Rectal smooth muscle tissue (tissue), 1 donor: ENCODE measurements around the gene IGIP.

Experiments
- H3K27ac ChIP-seq: one replicate; pipeline ENCODE4 v1.7.0; 2013; ENCODE audit warnings: low read depth, low read length, inconsistent platforms
- H3K27me3 ChIP-seq: one replicate; pipeline ENCODE4 v1.7.0; 2013; ENCODE audit warnings: low read length; ENCODE audit not compliant: control insufficient read depth, insufficient read depth
- H3K36me3 ChIP-seq: one replicate; pipeline ENCODE4 v1.7.0; 2013; ENCODE audit warnings: low read length; ENCODE audit not compliant: control insufficient read depth, insufficient read depth
- H3K4me1 ChIP-seq: one replicate; pipeline ENCODE4 v1.7.0; 2013; ENCODE audit warnings: low read length; ENCODE audit not compliant: control insufficient read depth, insufficient read depth
- H3K4me3 ChIP-seq: one replicate; pipeline ENCODE4 v1.7.0; 2013; ENCODE audit warnings: low read length
- H3K9ac ChIP-seq: one replicate; pipeline ENCODE4 v1.7.0; 2013; ENCODE audit warnings: low read length

IGIP gene

DNA sequence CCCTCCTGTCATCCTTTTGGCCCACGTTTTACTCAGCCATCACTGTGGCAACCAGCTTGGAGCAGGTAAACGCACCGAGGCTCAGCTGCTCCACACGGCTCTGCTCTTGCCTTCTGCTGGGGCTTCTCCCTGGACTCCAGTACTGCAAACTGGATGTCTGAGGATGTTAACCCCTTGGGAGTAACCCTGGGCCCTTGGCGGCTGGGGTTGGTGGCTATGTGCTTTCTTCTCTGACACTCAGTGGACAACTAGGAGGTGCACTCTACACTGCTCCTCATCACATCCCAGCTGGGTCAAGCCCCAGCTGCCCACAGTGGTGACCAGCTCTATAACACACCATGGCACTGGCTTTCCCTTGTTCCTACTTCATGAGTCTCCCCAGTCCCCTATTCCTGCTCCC is 37.0 kb downstream of the IGIP start:
- H3K36me3 ChIP-seq = no peaks in the 10 kb centered on the region
- no peak overlapping the region for H3K9ac ChIP-seq
- H3K4me3 ChIP-seq = no peak overlapping the region
- no peaks in the 10 kb centered on the region for H3K4me1 ChIP-seq
- no peak overlapping the region for H3K27ac ChIP-seq
- no peaks in the 10 kb centered on the region for H3K27me3 ChIP-seq

DNA sequence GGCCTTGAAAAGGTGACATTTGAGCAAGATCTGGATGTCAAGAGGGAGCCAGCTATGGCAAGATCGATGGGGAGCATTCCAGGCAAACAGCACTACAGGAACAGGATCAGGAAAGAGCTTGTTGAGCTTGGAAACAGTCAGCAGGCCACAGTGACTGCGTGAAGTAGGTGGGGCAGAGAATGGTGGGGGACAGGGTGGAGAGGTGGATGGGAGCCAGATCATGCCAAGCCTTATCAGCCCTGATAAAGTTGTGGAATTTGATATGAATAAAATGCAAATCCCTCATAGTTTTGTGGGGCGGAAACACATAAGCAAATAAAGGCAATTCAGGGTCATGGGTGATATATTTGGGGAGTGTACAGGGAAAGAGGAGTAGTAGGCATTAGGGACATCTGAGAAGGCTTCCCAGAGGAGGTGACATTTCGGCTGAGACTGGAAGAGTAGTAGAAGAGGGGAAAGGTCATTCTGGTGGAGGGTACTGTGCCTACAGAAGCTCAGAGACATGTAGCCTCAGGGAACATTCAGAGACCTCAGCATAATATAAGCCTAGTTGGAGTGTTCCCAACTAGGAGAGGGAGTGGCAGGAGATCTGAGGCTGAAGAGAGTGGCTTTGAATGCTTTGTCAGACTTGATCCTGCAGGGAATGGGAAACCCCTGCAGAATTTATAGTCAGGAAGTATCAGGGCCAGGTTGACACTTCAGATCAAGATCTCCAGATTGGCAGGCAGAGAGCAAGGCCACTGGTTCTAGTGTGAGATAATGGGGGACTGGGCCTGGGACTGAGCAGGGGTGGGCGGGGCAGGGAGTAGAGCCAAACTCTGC is 39.6 kb downstream of the IGIP start:
- no peak overlapping the region for H3K4me3 ChIP-seq
- H3K27me3 ChIP-seq = no peaks in the 10 kb centered on the region
- H3K36me3 ChIP-seq = no peaks in the 10 kb centered on the region
- H3K27ac ChIP-seq = no peak overlapping the region
- H3K4me1 ChIP-seq = no peaks in the 10 kb centered on the region
- H3K9ac ChIP-seq = no peak overlapping the region

- Histone ChIP-seq H3K9ac (no peak overlapping the region), H3K36me3 (no peaks in the 10 kb centered on the region), H3K4me3 (no peak overlapping the region), H3K4me1 (no peaks in the 10 kb centered on the region), H3K27me3 (no peaks in the 10 kb centered on the region), H3K27ac (no peak overlapping the region)
Observed at GRCh38 chr5:140165923-140166270, 40.2 kb downstream of the IGIP start.

GRCh38 chr5:140166911-140167310 is 41.2 kb downstream of the IGIP start:
- no peaks in the 10 kb centered on the region for H3K4me1 ChIP-seq
- H3K4me3 ChIP-seq = no peak overlapping the region
- no peaks in the 10 kb centered on the region for H3K36me3 ChIP-seq
- H3K27ac ChIP-seq = no peak overlapping the region
- H3K27me3 ChIP-seq = no peaks in the 10 kb centered on the region
- no peak overlapping the region for H3K9ac ChIP-seq

GRCh38 chr5:140168371-140168770 is 42.6 kb downstream of the IGIP start:
- no peaks in the 10 kb centered on the region for H3K4me1 ChIP-seq
- no peaks in the 10 kb centered on the region for H3K27me3 ChIP-seq
- no peaks in the 10 kb centered on the region for H3K36me3 ChIP-seq
- no peak overlapping the region for H3K27ac ChIP-seq
- H3K9ac ChIP-seq = no peak overlapping the region
- H3K4me3 ChIP-seq = no peak overlapping the region

DNA sequence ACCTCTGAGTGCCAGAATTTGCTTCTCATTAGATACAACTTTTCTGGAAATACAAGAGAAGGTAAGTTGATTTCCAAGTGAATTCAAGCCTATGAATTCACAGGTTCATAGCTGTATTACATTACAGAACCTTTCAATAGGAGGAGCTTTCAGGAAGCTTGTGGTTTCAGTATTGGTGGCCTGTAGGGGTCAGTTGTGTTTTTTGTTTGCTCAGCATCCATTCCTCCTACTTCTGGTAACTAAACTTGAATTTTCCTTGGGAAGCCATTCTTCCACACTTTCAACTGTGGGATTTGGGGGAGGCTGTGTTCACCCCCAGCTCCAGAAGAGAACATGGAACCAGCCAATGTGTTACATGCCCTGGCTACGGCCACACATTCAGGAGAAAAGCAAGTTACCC is 43.7 kb downstream of the IGIP start:
- Histone ChIP-seq H3K27ac (no peak overlapping the region), H3K4me1 (no peaks in the 10 kb centered on the region), H3K27me3 (no peaks in the 10 kb centered on the region), H3K4me3 (no peak overlapping the region), H3K9ac (no peak overlapping the region), H3K36me3 (no peaks in the 10 kb centered on the region)

- Histone ChIP-seq H3K4me3 (no peak overlapping the region), H3K27me3 (no peaks in the 10 kb centered on the region), H3K36me3 (no peaks in the 10 kb centered on the region), H3K27ac (no peak overlapping the region), H3K4me1 (peaks cover 4% of the 10 kb centered on the region), H3K9ac (no peak overlapping the region)
Observed at GRCh38 chr5:140172483-140172882, 46.7 kb downstream of the IGIP start.

DNA sequence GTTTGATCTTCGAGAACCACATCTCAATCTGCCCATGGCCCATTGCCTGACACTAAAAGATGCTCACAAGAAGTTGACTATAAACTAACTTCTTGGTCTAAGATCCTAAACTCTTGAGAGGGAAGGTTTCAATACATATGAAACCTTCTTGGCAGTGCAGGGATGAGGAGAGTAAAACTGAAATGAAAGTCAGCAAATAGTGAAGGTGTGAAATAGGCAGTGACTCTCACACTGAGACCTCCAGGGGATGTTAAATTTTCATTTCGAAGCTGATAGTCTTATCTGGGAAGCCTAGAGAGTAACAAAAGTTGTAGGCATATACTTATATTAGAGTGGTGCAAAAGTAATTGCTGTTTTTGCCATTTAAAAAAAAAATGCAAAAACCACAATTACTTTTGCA is 48.3 kb downstream of the IGIP start:
- no peak overlapping the region for H3K9ac ChIP-seq
- H3K36me3 ChIP-seq = no peaks in the 10 kb centered on the region
- no peaks in the 10 kb centered on the region for H3K27me3 ChIP-seq
- peaks cover 4% of the 10 kb centered on the region for H3K4me1 ChIP-seq
- H3K27ac ChIP-seq = no peak overlapping the region
- no peak overlapping the region for H3K4me3 ChIP-seq

- Histone ChIP-seq H3K27me3 (no peaks in the 10 kb centered on the region), H3K36me3 (no peaks in the 10 kb centered on the region)
Observed at GRCh38 chr5:140174465-140175366, 49.0 kb downstream of the IGIP start, which contains the start of gene CYSTM1. TSS of gene CYSTM1 (plus strand) at chr5:140175188. CDS start at chr5:140194466, 19,278 bp downstream.

DNA sequence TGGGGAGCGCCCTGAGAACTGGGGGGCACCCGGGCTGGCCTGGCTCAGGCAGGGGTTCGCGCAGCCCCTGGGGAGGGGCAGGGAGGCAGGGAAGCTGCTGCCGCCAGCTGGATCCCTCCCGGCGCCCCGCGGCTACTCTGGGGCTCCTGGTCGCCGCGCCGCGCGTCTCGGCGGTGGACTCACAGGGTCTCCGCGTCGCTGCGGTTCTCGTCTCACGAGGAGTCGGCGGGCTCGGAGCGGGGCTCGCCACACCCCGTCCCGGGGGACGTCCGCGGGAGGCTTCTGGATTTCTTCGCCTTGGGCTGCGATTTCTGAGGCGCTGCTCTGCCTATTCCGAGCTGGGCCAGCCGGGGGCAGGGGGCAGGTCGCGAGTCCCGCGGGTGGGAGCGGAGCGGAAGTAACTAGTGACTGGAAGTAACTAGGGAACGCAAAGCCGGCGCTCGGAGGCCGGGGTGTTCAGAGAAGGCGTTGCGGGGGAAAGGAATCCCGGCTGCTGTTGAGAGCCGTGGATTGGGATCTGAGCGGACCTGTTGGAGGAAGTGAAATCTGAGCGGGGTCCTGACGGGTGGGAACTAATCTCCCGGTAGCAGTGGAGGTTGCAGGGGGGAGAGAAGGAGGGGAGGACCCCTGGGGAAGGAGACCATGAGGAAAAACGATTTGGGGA is 49.8 kb downstream of the IGIP start:
- H3K36me3 ChIP-seq = no peaks in the 10 kb centered on the region
- peaks cover 4% of the 10 kb centered on the region for H3K4me1 ChIP-seq
- no peaks in the 10 kb centered on the region for H3K27me3 ChIP-seq
- H3K4me3 ChIP-seq = peak overlapping the region; percentile 88
- H3K9ac ChIP-seq = peak overlapping the region; percentile 39
- H3K27ac ChIP-seq = peak overlapping the region; percentile 91

More at GRCh38 chr5:140174465-140175366, 49.0 kb downstream of the IGIP start, which contains the start of gene CYSTM1:
- Histone ChIP-seq H3K27ac (peak within 1 kb of the TSS; percentile 91), H3K9ac (peak within 1 kb of the TSS; percentile 87), H3K4me1 (peaks cover 4% of the 10 kb centered on the region), H3K4me3 (peak within 1 kb of the TSS; percentile 88)

- H3K4me1 ChIP-seq = peaks cover 4% of the 10 kb centered on the region
- no peaks in the 10 kb centered on the region for H3K36me3 ChIP-seq
- H3K27ac ChIP-seq = peak overlapping the region; percentile 91
- H3K4me3 ChIP-seq = peak overlapping the region; percentile 88
- H3K9ac ChIP-seq = peak overlapping the region; percentile 39
- H3K27me3 ChIP-seq = no peaks in the 10 kb centered on the region
Observed at GRCh38 chr5:140176031-140176387, 50.3 kb downstream of the IGIP start.

- H3K27ac ChIP-seq = peak overlapping the region; percentile 48
- H3K9ac ChIP-seq = no peak overlapping the region
- no peak overlapping the region for H3K4me3 ChIP-seq
- H3K27me3 ChIP-seq = no peaks in the 10 kb centered on the region
- H3K4me1 ChIP-seq = peaks cover 13% of the 10 kb centered on the region
- no peaks in the 10 kb centered on the region for H3K36me3 ChIP-seq
Observed at GRCh38 chr5:140178086-140178410, 52.3 kb downstream of the IGIP start.
